GM18861 (cell line): ENCODE data around the gene ADGRA3.

ENCODE experiments used
- ATAC-seq: cut with Tn5 transposase; IDR thresholded peaks from one replicate; pipeline ENCODE4 v1.9.1; 2021; ENCODE audit not compliant: unreplicated experiment

Gene ADGRA3

GRCh38 chr4:22514001-22514400 lies 1.9 kb downstream of the ADGRA3 start:
- ATAC-seq = no peak

- ATAC-seq = no peak
These were observed 3.6 kb downstream of the ADGRA3 start for GRCh38 chr4:22512306-22512705.

DNA sequence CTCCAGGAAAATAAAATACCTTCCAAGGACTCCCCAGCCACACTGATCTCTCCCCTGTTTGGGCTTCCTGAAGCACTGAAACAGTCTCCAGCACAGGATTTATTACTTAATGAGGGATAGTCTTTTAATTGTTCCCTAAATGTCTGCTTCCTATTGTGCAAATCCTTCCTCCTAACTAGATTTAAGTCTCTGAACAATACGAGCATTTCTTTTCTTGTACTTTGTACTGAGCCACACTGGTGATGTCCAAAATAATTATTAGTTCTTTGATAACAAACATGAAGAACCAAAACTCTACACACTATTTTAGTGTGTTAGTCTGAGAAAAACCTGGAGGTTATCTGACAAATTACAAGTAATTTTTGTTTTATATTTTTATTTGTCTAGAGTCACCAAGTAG lies 5.1 kb downstream of the ADGRA3 start:
- no peak for ATAC-seq

DNA sequence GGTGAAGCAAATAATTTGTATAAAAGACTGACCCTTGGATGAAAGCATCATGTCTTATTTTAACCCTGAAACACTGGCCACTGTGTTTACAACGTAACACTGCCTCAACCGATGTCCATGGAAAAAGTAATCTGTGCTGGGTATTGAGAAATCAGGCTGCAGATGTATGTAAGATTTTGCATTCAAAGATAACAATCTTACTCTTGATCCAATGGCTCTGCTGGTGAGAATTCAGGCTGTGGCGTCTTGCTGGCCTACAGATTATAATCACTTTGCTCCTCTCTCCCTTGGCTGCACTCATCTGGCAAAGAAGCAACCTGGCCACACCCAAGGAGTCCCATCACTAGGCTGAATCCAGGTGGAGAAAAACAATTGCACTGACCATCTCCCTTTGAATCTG lies 7.5 kb downstream of the ADGRA3 start:
- ATAC-seq = no peak

DNA sequence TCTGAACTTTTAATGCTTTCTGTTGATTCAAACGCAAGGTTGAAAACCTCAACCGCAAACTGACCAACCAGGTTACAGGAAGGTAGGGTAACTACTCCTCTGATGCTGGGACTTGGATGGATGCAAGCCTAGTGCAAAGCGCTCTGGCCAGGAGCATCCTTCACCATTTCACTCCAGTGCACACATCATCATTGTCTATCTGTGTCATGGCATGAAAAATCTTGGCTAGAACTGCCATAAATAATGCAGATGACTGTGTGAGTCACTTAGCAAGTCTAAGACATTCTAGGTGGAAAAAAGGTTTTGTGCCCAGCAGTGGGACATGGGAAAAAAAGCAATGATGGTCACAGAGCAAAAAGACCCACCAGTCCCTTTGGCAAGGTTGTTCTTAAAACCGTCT lies 10.9 kb downstream of the ADGRA3 start:
- ATAC-seq = no peak

GRCh38 chr4:22504447-22504846 lies 11.4 kb downstream of the ADGRA3 start:
- no peak for ATAC-seq

DNA sequence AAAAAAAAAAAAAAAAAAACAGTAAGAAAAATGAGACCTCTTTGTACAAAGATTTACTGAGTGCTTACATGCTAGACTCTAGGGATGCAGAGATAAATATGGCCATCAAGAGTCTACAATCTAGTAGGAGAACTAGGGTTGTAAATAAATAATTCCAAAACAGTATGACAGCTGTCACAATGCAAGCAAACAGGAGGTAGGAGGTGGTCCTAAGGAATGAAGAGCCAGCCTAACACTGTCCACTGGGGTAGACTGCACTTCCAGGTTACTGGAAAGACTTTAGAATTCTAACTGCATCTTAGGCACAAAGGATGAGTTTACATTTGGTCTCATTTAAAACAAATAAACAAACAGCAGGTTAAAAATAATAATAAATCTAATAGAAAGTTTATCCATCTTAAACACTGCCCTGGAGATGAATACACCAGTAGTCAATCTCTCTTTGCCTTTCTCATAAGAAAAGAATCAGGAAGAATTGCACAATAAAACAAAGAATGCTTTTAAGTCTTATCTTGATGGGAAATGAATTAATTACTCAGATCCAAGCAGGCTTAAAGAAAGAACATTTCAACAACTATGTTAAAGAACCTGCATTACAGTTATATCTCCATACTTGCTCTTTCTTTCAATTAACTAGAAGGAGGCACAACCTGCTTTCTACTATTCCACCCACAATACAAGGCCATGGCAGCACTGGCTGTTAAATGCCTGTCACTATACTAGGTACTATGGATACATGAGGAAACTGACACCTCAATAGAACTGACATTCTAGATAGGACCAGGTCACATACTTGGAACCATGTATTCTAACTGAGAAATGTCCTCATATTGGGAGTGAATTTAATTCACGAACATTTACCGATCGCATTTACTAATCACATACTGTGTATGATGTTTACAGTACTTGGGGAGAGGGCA lies 12.7 kb downstream of the ADGRA3 start:
- no peak for ATAC-seq

- ATAC-seq = no peak
These were observed 14.2 kb downstream of the ADGRA3 start for GRCh38 chr4:22501715-22502095.

- ATAC-seq = peak; percentile 91
These were observed 14.8 kb downstream of the ADGRA3 start for GRCh38 chr4:22500831-22501714.

DNA sequence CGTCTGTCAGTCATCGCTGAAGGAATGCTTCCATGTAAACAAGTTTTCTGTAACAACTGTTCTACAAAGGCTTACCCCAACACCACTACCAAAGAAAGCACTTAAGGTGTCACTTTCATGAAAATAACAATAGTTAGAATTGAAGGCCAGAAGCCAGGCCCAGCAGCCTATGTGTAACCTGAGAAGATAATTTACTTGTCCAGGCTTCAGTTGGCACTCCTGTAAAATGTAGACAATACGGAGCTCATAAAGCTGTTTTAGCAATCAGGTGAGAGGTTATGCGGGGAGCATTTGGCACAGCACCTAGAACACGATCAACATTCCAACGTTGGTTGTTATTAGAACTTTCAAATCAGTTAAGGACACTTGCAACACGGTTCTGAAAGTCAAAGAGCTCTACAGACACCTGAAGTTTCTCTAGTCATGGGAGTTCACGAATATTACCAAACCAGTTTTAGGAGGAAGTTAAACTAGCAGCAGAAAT lies 15.7 kb downstream of the ADGRA3 start:
- ATAC-seq = no peak

DNA sequence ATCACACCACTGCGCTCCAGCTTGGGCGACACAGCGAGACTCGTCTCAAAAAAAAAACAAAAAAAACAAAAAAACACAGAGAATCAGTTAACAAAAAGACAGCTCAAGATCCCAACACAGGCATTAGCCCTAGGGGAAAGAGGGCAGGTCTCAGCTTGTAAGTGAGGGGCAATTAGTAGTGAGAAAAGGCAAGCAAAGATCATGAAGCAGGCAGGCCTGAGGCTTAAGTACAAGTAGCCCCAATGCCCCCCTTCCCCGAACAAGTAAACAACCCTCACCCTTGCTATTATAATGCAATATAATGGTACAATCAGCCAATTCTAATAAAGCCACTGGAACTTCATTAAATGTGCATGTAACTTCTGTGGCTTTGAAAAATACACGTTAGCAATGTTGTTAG lies 17.0 kb downstream of the ADGRA3 start:
- no peak for ATAC-seq

GRCh38 chr4:22496165-22496813 lies 19.6 kb downstream of the ADGRA3 start:
- no peak for ATAC-seq

GRCh38 chr4:22493523-22493922 lies 22.3 kb downstream of the ADGRA3 start:
- no peak for ATAC-seq

- ATAC-seq = no peak
These were observed 22.9 kb downstream of the ADGRA3 start for GRCh38 chr4:22492987-22493386.

- ATAC-seq = no peak
These were observed 23.9 kb downstream of the ADGRA3 start for GRCh38 chr4:22491939-22492338.

- no peak for ATAC-seq
These were observed 25.0 kb downstream of the ADGRA3 start for GRCh38 chr4:22490718-22491315.

- peak; percentile 40 for ATAC-seq
These were observed 27.8 kb downstream of the ADGRA3 start for GRCh38 chr4:22488106-22488505.

DNA sequence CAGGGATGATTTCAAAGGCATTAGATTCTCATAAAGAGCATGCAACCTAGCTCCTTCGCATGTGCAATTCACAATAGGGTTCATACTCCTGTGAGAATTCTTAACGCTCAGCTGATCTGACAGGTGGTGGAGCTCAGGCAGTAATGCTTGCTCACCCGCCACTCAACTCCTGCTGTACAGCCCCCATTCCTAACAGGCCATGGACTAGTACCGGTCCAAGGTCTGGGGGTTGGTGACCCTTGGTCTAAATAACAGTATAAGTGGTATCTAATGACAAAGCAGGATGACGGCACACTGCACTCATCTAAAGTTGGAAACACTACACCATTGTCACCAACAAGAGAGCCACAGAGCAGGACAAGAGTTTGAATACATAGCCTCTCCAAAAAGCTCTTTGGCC lies 28.5 kb downstream of the ADGRA3 start:
- no peak for ATAC-seq

DNA sequence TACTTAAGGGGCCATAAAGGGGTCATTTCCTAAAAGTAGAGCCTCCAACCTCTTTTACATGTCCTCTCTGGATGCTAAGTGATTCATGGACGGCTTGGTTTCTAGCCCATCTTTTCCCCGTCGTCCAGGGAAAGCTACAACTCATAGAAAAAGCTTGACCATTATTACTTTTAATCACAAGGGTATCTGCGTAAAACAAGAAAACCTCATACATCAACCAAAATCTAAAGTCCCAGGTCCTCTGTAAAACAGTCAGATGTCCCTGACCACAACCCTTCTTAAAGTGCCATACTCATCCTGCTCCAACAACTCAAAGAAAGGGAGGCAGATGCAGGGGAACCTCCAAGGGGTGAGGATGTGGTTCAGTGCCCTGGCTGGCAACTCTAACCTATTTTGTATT lies 29.6 kb downstream of the ADGRA3 start:
- ATAC-seq = no peak

DNA sequence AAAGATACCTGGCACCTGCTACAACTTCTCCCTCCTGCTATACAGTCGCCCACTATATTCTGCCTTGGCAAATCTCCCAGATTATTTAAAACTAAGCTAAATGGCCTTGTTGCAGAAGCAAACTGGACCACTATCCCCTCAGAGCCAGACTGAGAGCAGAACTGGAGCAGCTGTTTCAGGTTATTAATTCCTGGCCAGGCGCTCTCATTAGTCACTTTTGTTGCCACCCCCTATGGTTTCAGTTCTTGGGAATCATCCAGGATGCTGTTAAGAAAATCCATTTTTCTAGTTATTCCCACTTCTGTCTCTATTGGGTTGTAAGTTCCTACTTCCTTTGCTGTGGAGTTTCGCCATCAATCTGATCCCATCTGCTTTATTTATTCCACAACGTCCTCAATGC lies 30.1 kb downstream of the ADGRA3 start:
- no peak for ATAC-seq

- ATAC-seq = peak; percentile 73
These were observed 32.3 kb downstream of the ADGRA3 start for GRCh38 chr4:22483551-22483981.
